H9 (cell line): ENCODE data around the gene TYW1. TPM values are rescaled to one million over a fixed set of nuclear protein-coding genes. Genes with fewer than 3 reads are reported as not detected.
"Not testable (repeated sequence)": the region's sequence is repeated elsewhere in the genome, so short reads cannot be mapped to it uniquely, and the experiment has no call there.

Source experiments
- DNase-seq: peaks from one replicate; pipeline ENCODE4 v3.0.0-alpha.2; 2017
- H2AFZ ChIP-seq: one replicate; pipeline ENCODE4 v1.6.1; 2013; ENCODE audit warnings: mild to moderate bottlenecking, low read length, control low read depth, moderate library complexity
- H2AK5ac ChIP-seq: 2 replicates; pipeline ENCODE4 v1.6.1; 2013; ENCODE audit warnings: low read length, control low read depth, mixed read lengths; ENCODE audit not compliant: insufficient read length
- H2BK120ac ChIP-seq: one replicate; pipeline ENCODE4 v1.6.1; 2013; ENCODE audit warnings: low read depth, mild to moderate bottlenecking, low read length, control low read depth, inconsistent platforms; ENCODE audit not compliant: poor library complexity, severe bottlenecking
- H2BK12ac ChIP-seq: 2 replicates; pipeline ENCODE4 v1.6.1; 2013; ENCODE audit warnings: low read length, control low read depth, mixed read lengths, low read depth; ENCODE audit not compliant: insufficient read length
- H2BK15ac ChIP-seq: 2 replicates; pipeline ENCODE4 v1.6.1; 2013; ENCODE audit warnings: low read depth, low read length, control low read depth
- H2BK20ac ChIP-seq: one replicate; pipeline ENCODE4 v1.6.1; 2013; ENCODE audit warnings: low read depth, mild to moderate bottlenecking, low read length, control low read depth, inconsistent platforms; ENCODE audit not compliant: poor library complexity, severe bottlenecking
- H2BK5ac ChIP-seq: 2 replicates; pipeline ENCODE4 v1.6.1; 2013; ENCODE audit warnings: low read length, control low read depth, mixed read lengths; ENCODE audit not compliant: insufficient read length
- H3K14ac ChIP-seq: 2 replicates; pipeline ENCODE4 v1.6.1; 2013; ENCODE audit warnings: low read length, control low read depth; ENCODE audit not compliant: insufficient read depth
- H3K18ac ChIP-seq: 2 replicates; pipeline ENCODE4 v1.6.1; 2013; ENCODE audit warnings: low read depth, mild to moderate bottlenecking, mixed read lengths, low read length, control low read depth; ENCODE audit not compliant: insufficient read length
- H3K23ac ChIP-seq: 2 replicates; pipeline ENCODE4 v1.6.1; 2013; ENCODE audit warnings: low read length, control low read depth, mixed read lengths, low read depth; ENCODE audit not compliant: insufficient read length
- H3K23me2 ChIP-seq: 2 replicates; pipeline ENCODE4 v1.6.1; 2013; ENCODE audit warnings: low read depth, mild to moderate bottlenecking, mixed read lengths, low read length, control low read depth; ENCODE audit not compliant: insufficient read length, poor library complexity, severe bottlenecking
- H3K27ac ChIP-seq: 2 replicates; pipeline ENCODE4 v1.5.1; 2013; ENCODE audit warnings: low read length, control low read depth, mixed read lengths, low read depth; ENCODE audit not compliant: insufficient read length
- H3K27me3 ChIP-seq: 2 replicates; pipeline ENCODE4 v1.6.1; 2013; ENCODE audit warnings: low read length, control low read depth, inconsistent platforms; ENCODE audit not compliant: insufficient read depth
- H3K4ac ChIP-seq: 2 replicates; pipeline ENCODE4 v1.6.1; 2013; ENCODE audit warnings: low read depth, mild to moderate bottlenecking, control low read depth, inconsistent platforms, low read length, moderate library complexity
- H3K4me1 ChIP-seq: 2 replicates; pipeline ENCODE4 v1.6.1; 2013; ENCODE audit warnings: low read length, control low read depth, inconsistent platforms; ENCODE audit not compliant: insufficient read depth
- H3K4me2 ChIP-seq: 2 replicates; pipeline ENCODE4 v1.6.1; 2013; ENCODE audit warnings: low read length, control low read depth, mixed read lengths; ENCODE audit not compliant: insufficient read length, insufficient read depth
- H3K56ac ChIP-seq: 2 replicates; pipeline ENCODE4 v1.6.1; 2013; ENCODE audit warnings: low read depth, mild to moderate bottlenecking, mixed read lengths, low read length, control low read depth; ENCODE audit not compliant: insufficient read length
- H3K79me1 ChIP-seq: 2 replicates; pipeline ENCODE4 v1.6.1; 2013; ENCODE audit warnings: low read depth, mild to moderate bottlenecking, moderate library complexity, low read length, control low read depth, inconsistent platforms; ENCODE audit not compliant: insufficient read depth, poor library complexity, severe bottlenecking
- H3K79me2 ChIP-seq: 2 replicates; pipeline ENCODE4 v1.6.1; 2013; ENCODE audit warnings: low read length, control low read depth, inconsistent platforms; ENCODE audit not compliant: insufficient read depth
- H3K9ac ChIP-seq: 2 replicates; pipeline ENCODE4 v1.6.1; 2013; ENCODE audit warnings: low read length, control low read depth, mixed read lengths; ENCODE audit not compliant: insufficient read length; ENCODE audit errors: extremely low read depth
- H3K9me3 ChIP-seq: one replicate; pipeline ENCODE4 v1.6.1; 2013; ENCODE audit warnings: low read depth, low read length, inconsistent platforms; ENCODE audit not compliant: control insufficient read depth
- H3T11ph ChIP-seq: one replicate; pipeline ENCODE4 v1.6.1; 2013; ENCODE audit warnings: mild to moderate bottlenecking, low read length, control low read depth, inconsistent platforms
- H4K20me1 ChIP-seq: one replicate; pipeline ENCODE4 v1.6.1; 2013; ENCODE audit not compliant: control insufficient read depth, insufficient read length, insufficient read depth
- H4K5ac ChIP-seq: 2 replicates; pipeline ENCODE4 v1.6.1; 2013; ENCODE audit warnings: low read depth, mild to moderate bottlenecking, mixed read lengths, low read length, control low read depth; ENCODE audit not compliant: insufficient read length
- H4K8ac ChIP-seq: replicated peaks from 2 replicates; pipeline ENCODE4 v1.6.1; 2013; ENCODE audit warnings: low read length, control low read depth, mixed read lengths, low read depth; ENCODE audit not compliant: insufficient read length
- H4K91ac ChIP-seq: 2 replicates; pipeline ENCODE4 v1.6.1; 2013; ENCODE audit warnings: low read depth, mild to moderate bottlenecking, moderate library complexity, mixed read lengths, low read length, control low read depth; ENCODE audit not compliant: insufficient read length
- H3K27ac Mint-ChIP-seq, 3 experiments: 2 replicates in 2 of 3; 3 replicates in 1 of 3; pipeline ENCODE4 v1.8.0; 2020 to 2021; ENCODE audit warnings: mixed read lengths in 3 of 3, mild to moderate bottlenecking in 1 of 3, moderate library complexity in 1 of 3
- H3K27me3 Mint-ChIP-seq: 2 replicates; pipeline ENCODE4 v1.8.0; 2021; ENCODE audit warnings: low read depth, mild to moderate bottlenecking, moderate library complexity, mixed read lengths
- H3K36me3 Mint-ChIP-seq, 3 experiments: 2 replicates in 2 of 3; 3 replicates in 1 of 3; pipeline ENCODE4 v1.8.0; 2020 to 2021; ENCODE audit warnings: low read depth in 3 of 3, mixed read lengths in 3 of 3; ENCODE audit not compliant: insufficient read depth in 1 of 3
- H3K4me1 Mint-ChIP-seq, 2 experiments: 2 replicates each; pipeline ENCODE4 v1.8.0; 2020; ENCODE audit warnings: mixed read lengths in 2 of 2
- H3K4me3 Mint-ChIP-seq, 2 experiments: 2 replicates in 1 of 2; 3 replicates in 1 of 2; pipeline ENCODE4 v1.8.0; 2020 to 2021; ENCODE audit warnings: mild to moderate bottlenecking in 2 of 2, mixed read lengths in 2 of 2, moderate library complexity in 1 of 2
- H3K9me3 Mint-ChIP-seq, 2 experiments: 2 replicates in 1 of 2; 3 replicates in 1 of 2; pipeline ENCODE4 v1.8.0; 2020; ENCODE audit warnings: mild to moderate bottlenecking in 2 of 2, mixed read lengths in 2 of 2, moderate library complexity in 1 of 2
- CTCF ChIP-seq: fragments of 200-600 bp; sonication (generic); conservative IDR thresholded peaks from 3 replicates; pipeline ENCODE4 v1.8.0; 2021; ENCODE audit warnings: antibody characterized with exemption, mild to moderate bottlenecking
- WGBS: extraction: QIAGEN DNeasy Blood & Tissue Kit; methylation state at CpG from one replicate; pipeline ENCODE4 v1.1.7; 2013; ENCODE audit warnings: missing lambda C conversion rate, low lambda C conversion rate, mixed read lengths; ENCODE audit not compliant: insufficient read length; ENCODE audit errors: extremely low coverage; 5-methylcytosine and 5-hydroxymethylcytosine counted together
- total RNA-seq: library from RNA; stranded (reverse); gene quantifications from 2 replicates; pipeline ENCODE4 v1.2.1, GENCODE V29; 2021

Gene TYW1
- total RNA-seq, 1 experiment from 2014 or later, result 22.3 TPM

GRCh38 chr7:67105377-67105776 is 108.7 kb downstream of the TYW1 start:
- Histone ChIP-seq H2BK12ac (no peak overlapping the region), H3K14ac (no peak overlapping the region), H3K23ac (no peak overlapping the region), H3K18ac (no peak overlapping the region), H3K23me2 (no peaks in the 10 kb centered on the region), H3T11ph (no peak overlapping the region), H3K56ac (no peak overlapping the region), H3K27ac (no peak overlapping the region), H3K9me3 (no peaks in the 10 kb centered on the region), H2BK120ac (no peak overlapping the region), H2BK20ac (no peak overlapping the region), H4K8ac (no peak overlapping the region), H4K20me1 (no peaks in the 10 kb centered on the region), H4K91ac (no peak overlapping the region), H2BK15ac (no peak overlapping the region), H2BK5ac (no peak overlapping the region), H3K27me3 (no peaks in the 10 kb centered on the region), H3K79me1 (no peaks in the 10 kb centered on the region), H3K9ac (no peak overlapping the region), H3K4ac (no peak overlapping the region), H3K4me2 (no peak overlapping the region), H2AK5ac (no peak overlapping the region), H3K4me1 (no peaks in the 10 kb centered on the region), H3K79me2 (no peaks in the 10 kb centered on the region), H2AFZ (no peak overlapping the region), H4K5ac (no peak overlapping the region)
- no peaks in the 10 kb centered on the region; the same call in 1 of the 2 replicates for H3K27me3 Mint-ChIP-seq
- H3K36me3 Mint-ChIP-seq, result peaks cover 4 to 13% (median 12%) of the 10 kb centered on the region in 3 experiments; a peak in 6 of 7 replicates
- DNase-seq, result no peak
- no peaks in the 10 kb centered on the region; a peak in 1 of 5 replicates for H3K9me3 Mint-ChIP-seq
- no peak overlapping the region for H3K27ac Mint-ChIP-seq
- H3K4me3 Mint-ChIP-seq, result no peak overlapping the region
- WGBS, result no CpG with 5 or more reads among the region's 4 CpGs
- no peak for TF ChIP-seq CTCF
- H3K4me1 Mint-ChIP-seq, result peaks cover 9 to 11% of the 10 kb centered on the region in 2 experiments

GRCh38 chr7:67106255-67106654 is 109.6 kb downstream of the TYW1 start:
- H2AK5ac ChIP-seq, H4K91ac ChIP-seq, H4K20me1 ChIP-seq, H3K14ac ChIP-seq, H2AFZ ChIP-seq, H2BK120ac ChIP-seq, H3K27me3 ChIP-seq, H3K4me3 Mint-ChIP-seq, H2BK20ac ChIP-seq, H3K23ac ChIP-seq, H3K9me3 Mint-ChIP-seq, H3K27ac Mint-ChIP-seq, H3T11ph ChIP-seq, H4K8ac ChIP-seq, H2BK5ac ChIP-seq, H3K56ac ChIP-seq, DNase-seq, H4K5ac ChIP-seq, H3K79me1 ChIP-seq, H3K27me3 Mint-ChIP-seq, H3K9me3 ChIP-seq, H3K4me1 ChIP-seq, H3K18ac ChIP-seq, H3K79me2 ChIP-seq, H3K23me2 ChIP-seq, H3K4me2 ChIP-seq, H3K27ac ChIP-seq, H3K4ac ChIP-seq, H3K9ac ChIP-seq, H3K4me1 Mint-ChIP-seq, H2BK12ac ChIP-seq, H2BK15ac ChIP-seq: not testable (repeated sequence)
- H3K36me3 Mint-ChIP-seq, result peaks cover 7 to 13% (median 12%) of the 10 kb centered on the region in 3 experiments; a peak in 6 of 7 replicates
- WGBS, result no CpG with 5 or more reads among the region's 4 CpGs
